HEK293 (cell line): ENCODE measurements around the gene SMAD2.

Source experiments
- ZNF324 ChIP-seq: fragments of 450-650 bp; formaldehyde crosslinking; IDR thresholded peaks from 2 replicates; pipeline ENCODE4 v1.5.1; 2016; ENCODE audit warnings: missing biosample characterization, missing genetic modification characterization
- TF ChIP-seq, protein P1 (sequence below): sonication (generic); formaldehyde crosslinking; IDR thresholded peaks from 2 replicates; pipeline ENCODE4 v1.8.1; 2022; ENCODE audit warnings: mild to moderate bottlenecking, moderate library complexity, missing genetic modification reagents

DNA sequence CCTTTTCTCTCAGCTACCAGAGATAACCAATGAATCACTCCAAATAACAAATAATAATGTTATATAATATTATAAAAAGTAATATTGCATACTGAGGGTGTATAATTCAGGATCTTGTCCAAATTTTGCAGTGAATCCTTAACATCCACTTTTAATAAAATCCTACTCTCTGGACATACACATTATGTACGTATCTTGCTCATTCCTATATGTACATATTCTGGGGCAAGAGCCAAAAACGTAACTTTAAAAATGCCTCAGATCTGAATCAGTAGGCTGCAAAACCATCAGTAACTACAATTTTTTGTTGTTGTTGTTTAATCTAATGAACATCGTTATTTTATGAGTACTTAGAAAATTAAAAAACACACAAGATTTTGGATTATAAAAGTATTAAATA is 65.3 kb downstream of the SMAD2 start:
- TF ChIP-seq, protein P1, sequence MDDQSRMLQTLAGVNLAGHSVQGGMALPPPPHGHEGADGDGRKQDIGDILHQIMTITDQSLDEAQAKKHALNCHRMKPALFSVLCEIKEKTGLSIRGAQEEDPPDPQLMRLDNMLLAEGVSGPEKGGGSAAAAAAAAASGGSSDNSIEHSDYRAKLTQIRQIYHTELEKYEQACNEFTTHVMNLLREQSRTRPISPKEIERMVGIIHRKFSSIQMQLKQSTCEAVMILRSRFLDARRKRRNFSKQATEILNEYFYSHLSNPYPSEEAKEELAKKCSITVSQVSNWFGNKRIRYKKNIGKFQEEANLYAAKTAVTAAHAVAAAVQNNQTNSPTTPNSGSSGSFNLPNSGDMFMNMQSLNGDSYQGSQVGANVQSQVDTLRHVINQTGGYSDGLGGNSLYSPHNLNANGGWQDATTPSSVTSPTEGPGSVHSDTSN = no peak
- TF ChIP-seq ZNF324 (tag by site-specific recombination) = no peak
